H1 (cell line): Measurements from ENCODE around the gene ANKS1A. TPM values are rescaled to one million over a fixed set of nuclear protein-coding genes. Genes with fewer than 3 reads are reported as not detected.

Experiments used
- CTCF ChIA-PET: fragments of 300-600 bp; sonication (Branson Sonifier 250); formaldehyde crosslinking; loops from one replicate; lab custom pipeline; 2021; ENCODE audit not compliant: partially characterized antibody; lab: Charles Lee
- POLR2A ChIA-PET: fragments of 300-600 bp; sonication (Branson Sonifier 250); formaldehyde crosslinking; loops from one replicate; lab custom pipeline; 2021; ENCODE audit warnings: inconsistent platforms; ENCODE audit not compliant: partially characterized antibody; lab: Charles Lee
- DNase-seq, 2 experiments: peaks; one replicate each; pipeline versions ENCODE4 v3.0.0 to v3.0.0-alpha.2; 2010 to 2022; ENCODE audit warnings: low spot score in 2 of 2, low read depth in 1 of 2, mixed read lengths in 1 of 2
- FAIRE-seq: peaks from 2 replicates; lab custom pipeline; 2011; peaks lifted over from hg19 to GRCh38; lab: Jason Lieb, UNC
- H2AFZ ChIP-seq: 2 replicates; pipeline ENCODE4 v1.8.1; 2012; ENCODE audit warnings: low read length, inconsistent platforms
- H2AK5ac ChIP-seq: 2 replicates; pipeline ENCODE4 v1.6.1; 2013; ENCODE audit warnings: low read depth, low read length
- H2BK120ac ChIP-seq: replicated peaks from 2 replicates; pipeline ENCODE3; 2013; ENCODE audit warnings: low read depth, low read length, inconsistent platforms
- H2BK12ac ChIP-seq: 2 replicates; pipeline ENCODE4 v1.6.1; 2013; ENCODE audit warnings: low read depth, low read length
- H2BK15ac ChIP-seq: 2 replicates; pipeline ENCODE4 v1.6.1; 2013; ENCODE audit warnings: low read length
- H2BK20ac ChIP-seq: 2 replicates; pipeline ENCODE4 v1.6.1; 2013; ENCODE audit warnings: low read length
- H2BK5ac ChIP-seq: 2 replicates; pipeline ENCODE4 v1.6.1; 2013; ENCODE audit warnings: low read depth, low read length
- H3K14ac ChIP-seq: 2 replicates; pipeline ENCODE4 v1.6.1; 2013; ENCODE audit warnings: inconsistent platforms; ENCODE audit not compliant: insufficient read length
- H3K18ac ChIP-seq: 2 replicates; pipeline ENCODE4 v1.6.1; 2013; ENCODE audit warnings: low read length; ENCODE audit errors: extremely low read depth
- H3K23ac ChIP-seq: 2 replicates; pipeline ENCODE4 v1.6.1; 2013; ENCODE audit warnings: inconsistent platforms; ENCODE audit not compliant: insufficient read length
- H3K23me2 ChIP-seq: 2 replicates; pipeline ENCODE4 v1.6.1; 2013; ENCODE audit warnings: low read depth, low read length
- H3K27ac ChIP-seq: 2 replicates; pipeline ENCODE4 v1.6.1; 2011; ENCODE audit warnings: low read depth, low read length, inconsistent platforms
- H3K27me3 ChIP-seq, 4 experiments: replicated peaks in 1 of 4; 1 replicate in 1 of 4; 2 replicates in 3 of 4; pipeline versions ENCODE4 v1.6.1 to v1.8.1; 2011 to 2013; ENCODE audit warnings: low read length in 3 of 4, mild to moderate bottlenecking in 3 of 4, inconsistent platforms in 2 of 4, mixed read lengths in 2 of 4, moderate library complexity in 1 of 4; ENCODE audit not compliant: control insufficient read depth in 3 of 4, insufficient read depth in 3 of 4; ENCODE audit errors: extremely low read depth in 1 of 4
- H3K36me3 ChIP-seq, 4 experiments: 2 replicates each; pipeline versions ENCODE4 v1.6.1 to v1.8.1; 2011 to 2013; ENCODE audit warnings: mild to moderate bottlenecking in 4 of 4, low read length in 3 of 4, moderate library complexity in 2 of 4, control low read depth in 1 of 4, inconsistent platforms in 1 of 4; ENCODE audit not compliant: insufficient read depth in 4 of 4, control insufficient read depth in 2 of 4
- H3K4ac ChIP-seq: replicated peaks from 2 replicates; pipeline ENCODE3; 2013; ENCODE audit warnings: low read length, low read depth, mixed read lengths, inconsistent platforms; ENCODE audit not compliant: insufficient read length
- H3K4me1 ChIP-seq, 4 experiments: replicated peaks in 1 of 4; 1 replicate in 1 of 4; 2 replicates in 3 of 4; pipeline versions ENCODE4 v1.6.1 to v1.8.1; 2011 to 2013; ENCODE audit warnings: low read length in 3 of 4, inconsistent platforms in 2 of 4, mixed read lengths in 1 of 4; ENCODE audit not compliant: insufficient read depth in 4 of 4, control insufficient read depth in 3 of 4
- H3K4me2 ChIP-seq, 2 experiments: 2 replicates each; pipeline versions ENCODE4 v1.6.1 to v1.8.1; 2011 to 2013; ENCODE audit warnings: low read depth in 2 of 2, low read length in 2 of 2, control low read depth in 1 of 2, inconsistent platforms in 1 of 2, mild to moderate bottlenecking in 1 of 2; ENCODE audit not compliant: insufficient read depth in 1 of 2
- H3K4me3 ChIP-seq, 4 experiments: fragments of 200-600, 300-600 bp in 1 of 4; sonication (generic), shearing (Covaris generic), sonication (Bioruptor Twin) in 1 of 4; 2 replicates each; pipeline versions ENCODE4 v1.5.1 to v1.8.1; 2011 to 2016; ENCODE audit warnings: low read length in 4 of 4, low read depth in 3 of 4, control low read depth in 2 of 4, inconsistent platforms in 2 of 4, mild to moderate bottlenecking in 2 of 4, mixed read lengths in 1 of 4, moderate library complexity in 1 of 4; ENCODE audit not compliant: insufficient read depth in 2 of 4; ENCODE audit errors: extremely low read depth in 1 of 4
- H3K56ac ChIP-seq: replicated peaks from 2 replicates; pipeline ENCODE3; 2013; ENCODE audit warnings: low read depth, mild to moderate bottlenecking, mixed read lengths, low read length, inconsistent platforms; ENCODE audit not compliant: insufficient read length
- H3K79me1 ChIP-seq: 2 replicates; pipeline ENCODE4 v1.6.1; 2013; ENCODE audit warnings: low read depth, low read length, control low read depth
- H3K79me2 ChIP-seq, 2 experiments: 2 replicates each; pipeline versions ENCODE4 v1.6.1 to v1.8.1; 2012 to 2013; ENCODE audit warnings: low read length in 2 of 2, mild to moderate bottlenecking in 2 of 2, inconsistent platforms in 1 of 2; ENCODE audit not compliant: insufficient read depth in 2 of 2, control insufficient read depth in 1 of 2
- H3K9ac ChIP-seq, 4 experiments: replicated peaks in 1 of 4; 1 replicate in 1 of 4; 2 replicates in 3 of 4; pipeline versions ENCODE4 v1.6.1 to v1.8.1; 2011 to 2013; ENCODE audit warnings: low read depth in 3 of 4, low read length in 3 of 4, control low read depth in 2 of 4, mild to moderate bottlenecking in 2 of 4, moderate library complexity in 2 of 4, inconsistent platforms in 1 of 4; ENCODE audit errors: extremely low read depth in 1 of 4
- H3K9me3 ChIP-seq, 2 experiments: 2 replicates each; pipeline versions ENCODE4 v1.6.1 to v1.8.1; 2012 to 2013; ENCODE audit warnings: mild to moderate bottlenecking in 2 of 2, moderate library complexity in 2 of 2, control low read depth in 1 of 2, inconsistent platforms in 1 of 2, low read depth in 1 of 2, low read length in 1 of 2, mixed read lengths in 1 of 2; ENCODE audit not compliant: insufficient read depth in 2 of 2
- H4K20me1 ChIP-seq, 2 experiments: replicated peaks in 1 of 2; 2 replicates each; pipeline versions ENCODE3 to v1.8.1; 2011 to 2013; ENCODE audit warnings: inconsistent platforms in 2 of 2, low read length in 2 of 2, mild to moderate bottlenecking in 1 of 2; ENCODE audit not compliant: insufficient read depth in 2 of 2, control insufficient read depth in 1 of 2
- H4K5ac ChIP-seq: 2 replicates; pipeline ENCODE4 v1.6.1; 2013; ENCODE audit warnings: low read length, low read depth, mixed read lengths, inconsistent platforms; ENCODE audit not compliant: insufficient read length
- H4K8ac ChIP-seq: 2 replicates; pipeline ENCODE4 v1.8.0; 2013; ENCODE audit warnings: mild to moderate bottlenecking, moderate library complexity, low read length, inconsistent platforms; ENCODE audit not compliant: insufficient read depth; ENCODE audit errors: extremely low read depth
- H4K91ac ChIP-seq: replicated peaks from 2 replicates; pipeline ENCODE3; 2013; ENCODE audit warnings: low read length, mixed read lengths, inconsistent platforms; ENCODE audit not compliant: insufficient read length
- BCL11A ChIP-seq, 2 experiments: IDR thresholded peaks; one replicate each; pipeline ENCODE4 v1.6.1; 2011; ENCODE audit warnings: low read depth in 2 of 2, low read length in 2 of 2, mild to moderate bottlenecking in 2 of 2
- CHD2 ChIP-seq: IDR thresholded peaks from 2 replicates; pipeline ENCODE4 v1.6.1; 2012; ENCODE audit warnings: low read length, improper control_type of control experiment
- CTBP2 ChIP-seq: IDR thresholded peaks from 2 replicates; pipeline ENCODE4 v1.7.0; 2011; ENCODE audit warnings: borderline replicate concordance, mild to moderate bottlenecking, moderate library complexity, mixed read lengths, low read length; ENCODE audit not compliant: insufficient read depth, insufficient read length
- GTF2F1 ChIP-seq: IDR thresholded peaks from 2 replicates; pipeline ENCODE4 v1.6.1; 2012; ENCODE audit warnings: low read depth, low read length, improper control_type of control experiment, borderline replicate concordance
- HDAC2 ChIP-seq, 2 experiments: fragments of 300-600 bp in 1 of 2; sonication (generic) in 1 of 2; IDR thresholded peaks; 2 replicates each; pipeline ENCODE4 v1.6.1; 2011 to 2012; ENCODE audit warnings: low read depth in 2 of 2, low read length in 2 of 2, mild to moderate bottlenecking in 2 of 2, moderate library complexity in 2 of 2, borderline replicate concordance in 1 of 2, inconsistent platforms in 1 of 2
- JUND ChIP-seq: IDR thresholded peaks from 2 replicates; pipeline ENCODE4 v1.6.1; 2011; ENCODE audit warnings: mild to moderate bottlenecking, improper control_type of control experiment, low read length
- KDM5A ChIP-seq: fragments of 200-600 bp; IDR thresholded peaks from 2 replicates; pipeline ENCODE4 v1.7.1; 2012; ENCODE audit warnings: mild to moderate bottlenecking, low read length, inconsistent platforms, mixed read lengths
- PHF8 ChIP-seq: fragments of 200-600 bp; sonication (generic); conservative IDR thresholded peaks from 2 replicates; pipeline ENCODE4 v1.7.1; 2012; ENCODE audit warnings: low read depth, mild to moderate bottlenecking, inconsistent platforms, low read length, moderate library complexity
- WGBS, 2 experiments: shearing (Covaris generic) in 1 of 2; methylation state at CpG; one replicate each; pipeline versions ENCODE4 v1.1.6 to v1.1.7; 2013 to 2015; ENCODE audit warnings: low lambda C conversion rate in 2 of 2, mixed read lengths in 2 of 2, inconsistent platforms in 1 of 2, low coverage in 1 of 2, missing lambda C conversion rate in 1 of 2; ENCODE audit not compliant: insufficient replicate concordance in 2 of 2, insufficient coverage in 1 of 2, insufficient read length in 1 of 2; ENCODE audit errors: extremely low coverage in 1 of 2, missing lambda C conversion rate in 1 of 2; 5-methylcytosine and 5-hydroxymethylcytosine counted together
- polyA plus RNA-seq, 7 experiments: library from polyadenylated mRNA; depleted of rRNA in 3 of 7; stranded (reverse) in 5 of 7; unstranded in 2 of 7; fragments of >200 nt in 5 of 7; fragments of 200-250 nt in 2 of 7; gene quantifications; 1 replicate in 5 of 7; 2 replicates in 1 of 7; 4 replicates in 1 of 7; pipeline versions ENCODE4 v1.2.1 to v1.2.3, GENCODE V29; 2011 to 2013; ENCODE audit warnings: missing spikeins in 2 of 7, mixed read lengths in 2 of 7
- total RNA-seq: library from RNA; stranded (reverse); fragmentation: NEBNext Ultra II Directional; extraction: Animal tissue kit (Norgen Biotek cat#: 25700); gene quantifications from 2 replicates; pipeline ENCODE4 v1.2.1, GENCODE V29; 2021
- TF ChIP-seq, protein P1 (sequence below): IDR thresholded peaks from 2 replicates; pipeline ENCODE4 v1.6.1; 2012; ENCODE audit warnings: low read length, inconsistent platforms

ANKS1A gene
- total and polyA plus RNA-seq, 2 of the 8 experiments (the other 6 are each of a cell fraction or from before 2014, with no cell fraction given): 9.8 to 30.9 TPM

DNA sequence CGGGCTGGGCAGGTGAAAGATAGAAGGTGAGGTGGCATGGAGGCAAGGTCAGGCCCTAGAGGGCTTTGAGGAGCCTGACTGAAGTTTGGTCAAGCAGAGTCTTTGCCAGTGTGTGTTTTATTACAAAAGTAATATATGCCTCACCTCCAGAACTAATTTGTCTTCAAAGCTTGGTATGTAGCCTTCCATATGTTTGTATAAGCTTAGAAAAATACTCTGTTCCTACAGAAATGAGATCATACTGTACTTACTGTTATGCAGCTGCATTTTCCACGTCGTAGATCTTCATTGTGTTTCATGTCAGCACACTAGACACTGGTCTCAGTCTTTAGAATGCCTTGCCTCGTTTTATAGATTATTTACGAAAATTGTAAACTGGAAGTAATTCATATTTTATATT, 61.8 kb downstream of the ANKS1A start:
- Histone ChIP-seq H3K23me2 (no peaks in the 10 kb centered on the region), H2BK15ac (no peak overlapping the region), H3K4me1 (peaks cover 0 to 2% (median 0%) of the 10 kb centered on the region in 4 experiments; a peak in 1 of 7 replicates), H2BK20ac (no peak overlapping the region), H2BK12ac (no peak overlapping the region), H3K27ac (no peak overlapping the region), H2AFZ (no peak overlapping the region), H4K8ac (no peak overlapping the region), H3K9ac (no peak overlapping the region), H3K23ac (no peak overlapping the region), H3K14ac (no peak overlapping the region), H2BK5ac (no peak overlapping the region), H4K20me1 (peaks cover 0 to 1% of the 10 kb centered on the region in 2 experiments), H3K9me3 (no peaks in the 10 kb centered on the region), H3K4ac (no peak overlapping the region), H3K4me2 (no peak overlapping the region), H2BK120ac (no peak overlapping the region), H2AK5ac (no peak overlapping the region; the same call in 1 of the 2 replicates), H4K5ac (no peak overlapping the region), H3K27me3 (no peaks in the 10 kb centered on the region), H3K4me3 (no peak overlapping the region), H3K18ac (no peak overlapping the region), H4K91ac (no peak overlapping the region), H3K36me3 (no peaks in the 10 kb centered on the region), H3K79me1 (0 out of 2 replicates have a peak, but pooled peaks cover 8% of the 10 kb centered on the region), H3K79me2 (peaks cover 0 to 7% of the 10 kb centered on the region in 2 experiments; a peak in 2 of 4 replicates), H3K56ac (no peak overlapping the region)
- DNase-seq (no peak), FAIRE-seq (no peak)
- POLR2A ChIA-PET: no interaction called here
- 82% methylated on average over 5 of the region's 5 CpGs; no CpG with 5 or more reads in 1 of the 2 experiments for WGBS, 2 experiments
- TF ChIP-seq JUND (no peak), PHF8 (no peak), CHD2 (no peak), BCL11A (IDR thresholded peaks at IDR 0.05; ENCODE audit: low read depth in 2 of 2, low read length in 2 of 2) (no peak), HDAC2 (IDR thresholded peaks at IDR 0.05; ENCODE audit: borderline replicate concordance in 1 of 2, low read depth in 2 of 2, low read length in 2 of 2) (no peak), GTF2F1 (no peak), CTBP2 (no peak), KDM5A (no peak)
- TF ChIP-seq, protein P1, sequence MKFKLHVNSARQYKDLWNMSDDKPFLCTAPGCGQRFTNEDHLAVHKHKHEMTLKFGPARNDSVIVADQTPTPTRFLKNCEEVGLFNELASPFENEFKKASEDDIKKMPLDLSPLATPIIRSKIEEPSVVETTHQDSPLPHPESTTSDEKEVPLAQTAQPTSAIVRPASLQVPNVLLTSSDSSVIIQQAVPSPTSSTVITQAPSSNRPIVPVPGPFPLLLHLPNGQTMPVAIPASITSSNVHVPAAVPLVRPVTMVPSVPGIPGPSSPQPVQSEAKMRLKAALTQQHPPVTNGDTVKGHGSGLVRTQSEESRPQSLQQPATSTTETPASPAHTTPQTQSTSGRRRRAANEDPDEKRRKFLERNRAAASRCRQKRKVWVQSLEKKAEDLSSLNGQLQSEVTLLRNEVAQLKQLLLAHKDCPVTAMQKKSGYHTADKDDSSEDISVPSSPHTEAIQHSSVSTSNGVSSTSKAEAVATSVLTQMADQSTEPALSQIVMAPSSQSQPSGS: no peak
- CTCF ChIA-PET: interaction anchor here (0.9 to 1.4 kb wide), 2 partner anchors 17 to 189 kb away, joined by 3 read pairs; no protein-coding TSS in a partner anchor
